Mucosa of descending colon (tissue), 3 donors: ENCODE data around the gene CCDC187. TPM values are rescaled to one million over a fixed set of nuclear protein-coding genes. Genes with fewer than 3 reads are reported as not detected.

Experiments
- ATAC-seq: fragments of 200-7000 bp; cut with Tn5 transposase; one replicate; pipeline ENCODE4 v1.9.1; 2020; ENCODE audit warnings: mild to moderate bottlenecking, moderate library complexity
- DNase-seq, 3 donors: peaks; one replicate each; pipeline ENCODE4 v3.0.0-alpha.2; 2020
- H3K36me3 ChIP-seq: fragments of 200-600 bp; one replicate; pipeline ENCODE4 v1.8.0; 2021; ENCODE audit warnings: low read depth, mild to moderate bottlenecking
- H3K4me1 ChIP-seq: fragments of 200-600 bp; one replicate; pipeline ENCODE4 v1.8.0; 2021; ENCODE audit warnings: low read depth, mild to moderate bottlenecking
- H3K4me3 ChIP-seq: fragments of 200-600 bp; one replicate; pipeline ENCODE4 v1.8.0; 2021; ENCODE audit warnings: mild to moderate bottlenecking
- H3K9me3 ChIP-seq: fragments of 200-600 bp; one replicate; pipeline ENCODE4 v1.8.0; 2021; ENCODE audit warnings: mild to moderate bottlenecking
- intact Hi-C, 2 donors: fragments of 100-400 bp; cut with DNase I in 1 of 2; cut with micrococcal nuclease in 1 of 2; formaldehyde crosslinking; loops; one replicate each; pipeline versions ENCODE4 v1.11.0 to v1.11.1; 2022; cut with DNase I, micrococcal nuclease
- total RNA-seq, 3 donors: library from RNA; stranded (reverse); fragmentation: NEBNext Ultra II Directional in 2 of 3; extraction: Animal tissue kit (Norgen Biotek cat#: 25700) in 2 of 3; gene quantifications; one replicate each; pipeline versions ENCODE4 v1.2.1 to v1.2.4, GENCODE V29; 2021 to 2023
- TF ChIP-seq, protein P1 (sequence below): fragments of 200-600 bp; IDR thresholded peaks from one replicate; pipeline ENCODE4 v1.8.0; 2022; ENCODE audit warnings: antibody characterized with exemption, mild to moderate bottlenecking
- donor health status: DM: no; HTN: no; CAD: no; lungs with moderate emphysema.
- donor health status: DM: no; HTN: no; CAD: no.
- donor health status: DM: no; HTN: yes; CAD: no.

The CCDC187 gene
- total RNA-seq, 3 donors from 2014 or later = 0.19 to 0.93 (median 0.48) TPM

DNA sequence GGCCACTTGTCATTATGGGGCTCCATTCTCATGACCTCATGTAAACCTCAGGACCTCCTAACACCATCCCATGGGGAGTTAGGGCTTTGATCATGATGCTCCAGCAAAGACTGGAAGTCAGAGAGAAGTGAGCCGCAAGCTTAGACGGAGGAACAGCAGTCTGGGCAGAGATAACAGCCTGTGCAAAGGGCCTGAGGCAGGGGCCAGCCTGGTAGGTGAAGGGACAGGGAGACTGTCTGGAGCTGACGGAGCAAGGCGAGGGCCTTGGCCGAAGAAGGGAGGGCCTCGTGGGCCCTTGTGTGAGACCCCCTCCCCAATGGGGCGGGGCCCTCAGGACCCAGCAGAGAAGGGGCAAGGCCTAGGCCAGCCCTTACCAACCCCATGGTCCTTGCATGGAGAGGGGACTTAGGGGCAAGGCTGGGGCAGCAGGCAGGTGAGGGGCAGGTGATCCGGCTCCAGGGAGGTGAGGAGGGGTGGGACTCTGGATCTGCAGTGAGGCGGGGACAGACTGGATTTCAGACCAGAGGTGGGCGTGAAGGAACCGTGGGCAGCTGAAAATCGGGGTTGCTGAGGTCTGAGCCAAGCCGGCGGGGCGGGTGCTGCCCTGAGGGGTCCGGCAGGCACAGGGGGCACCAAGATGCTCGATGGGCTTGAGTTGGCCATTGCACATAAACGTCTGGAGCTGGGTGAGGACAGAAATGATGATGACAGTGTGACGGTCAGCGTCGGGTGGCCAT is 40.8 kb upstream of the CCDC187 start:
- intact Hi-C loops = no loop called here
- peaks cover 18% of the 10 kb centered on the region for H3K4me1 ChIP-seq
- no peak overlapping the region for H3K4me3 ChIP-seq
- no peaks in the 10 kb centered on the region for H3K9me3 ChIP-seq
- DNase-seq = no peak
- no peak for ATAC-seq
- TF ChIP-seq, protein P1, sequence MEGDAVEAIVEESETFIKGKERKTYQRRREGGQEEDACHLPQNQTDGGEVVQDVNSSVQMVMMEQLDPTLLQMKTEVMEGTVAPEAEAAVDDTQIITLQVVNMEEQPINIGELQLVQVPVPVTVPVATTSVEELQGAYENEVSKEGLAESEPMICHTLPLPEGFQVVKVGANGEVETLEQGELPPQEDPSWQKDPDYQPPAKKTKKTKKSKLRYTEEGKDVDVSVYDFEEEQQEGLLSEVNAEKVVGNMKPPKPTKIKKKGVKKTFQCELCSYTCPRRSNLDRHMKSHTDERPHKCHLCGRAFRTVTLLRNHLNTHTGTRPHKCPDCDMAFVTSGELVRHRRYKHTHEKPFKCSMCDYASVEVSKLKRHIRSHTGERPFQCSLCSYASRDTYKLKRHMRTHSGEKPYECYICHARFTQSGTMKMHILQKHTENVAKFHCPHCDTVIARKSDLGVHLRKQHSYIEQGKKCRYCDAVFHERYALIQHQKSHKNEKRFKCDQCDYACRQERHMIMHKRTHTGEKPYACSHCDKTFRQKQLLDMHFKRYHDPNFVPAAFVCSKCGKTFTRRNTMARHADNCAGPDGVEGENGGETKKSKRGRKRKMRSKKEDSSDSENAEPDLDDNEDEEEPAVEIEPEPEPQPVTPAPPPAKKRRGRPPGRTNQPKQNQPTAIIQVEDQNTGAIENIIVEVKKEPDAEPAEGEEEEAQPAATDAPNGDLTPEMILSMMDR = no peak
- H3K36me3 ChIP-seq = no peaks in the 10 kb centered on the region

DNA sequence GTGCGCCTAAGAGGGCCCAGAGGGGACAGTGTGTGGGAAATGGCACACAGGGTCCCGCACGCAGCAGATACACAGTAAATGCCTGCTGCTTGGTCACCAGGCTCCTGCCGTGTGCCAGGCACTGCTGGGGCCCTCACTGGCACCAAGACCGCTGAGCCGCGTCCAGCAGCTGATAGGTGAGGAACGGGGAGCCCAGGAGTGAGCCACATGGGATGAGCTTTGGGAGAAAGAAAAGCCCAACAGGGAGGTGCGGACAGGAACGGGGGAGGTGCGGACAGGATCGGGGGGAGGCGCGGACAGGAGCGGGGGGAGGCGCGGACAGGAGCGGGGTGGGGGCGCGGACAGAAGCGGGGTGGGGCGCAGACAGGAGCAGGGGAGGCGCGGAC is 40.0 kb upstream of the CCDC187 start:
- TF ChIP-seq, protein P1 = no peak
- Histone ChIP-seq H3K9me3 (no peaks in the 10 kb centered on the region), H3K4me1 (peaks cover 18% of the 10 kb centered on the region), H3K36me3 (no peaks in the 10 kb centered on the region), H3K4me3 (no peak overlapping the region)
- no peak for ATAC-seq
- intact Hi-C loops = no loop called here
- DNase-seq = no peak

DNA sequence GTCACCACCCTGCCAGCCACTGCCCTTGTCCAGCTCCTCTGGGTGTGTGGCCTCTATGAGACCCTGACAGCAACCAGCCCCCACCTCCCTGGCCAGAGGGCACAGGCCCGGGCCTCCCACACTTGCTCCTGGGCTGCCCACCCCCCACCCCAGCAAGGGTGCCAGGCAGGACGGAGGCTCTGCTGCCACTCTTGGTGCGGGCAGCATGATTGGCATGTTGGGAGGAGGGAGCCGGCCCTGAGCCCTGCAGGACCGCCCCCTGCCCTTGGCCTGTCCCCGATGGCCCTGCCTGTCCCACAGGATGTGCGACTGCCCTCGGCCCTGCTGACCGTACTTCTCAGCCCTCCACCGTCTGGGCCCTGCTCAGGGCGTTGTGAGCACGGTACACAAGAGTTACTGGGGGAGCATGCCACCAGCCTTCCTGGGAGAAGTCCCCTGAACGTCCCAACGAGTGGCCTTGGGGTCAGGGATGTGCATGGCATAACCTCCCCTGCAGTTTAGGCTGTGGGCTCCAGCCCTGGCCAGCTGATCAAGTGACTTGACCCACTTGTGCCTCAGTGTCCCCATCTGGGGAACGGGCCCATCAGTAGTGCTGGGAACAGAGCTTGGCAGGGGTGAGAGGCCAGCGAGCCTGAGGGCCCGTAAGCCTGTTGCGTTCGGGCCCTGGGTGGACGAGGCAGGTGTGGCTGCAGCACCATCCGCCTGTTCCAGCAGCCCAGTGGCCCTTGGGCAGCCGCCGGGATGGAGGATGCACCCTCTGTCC is 39.4 kb upstream of the CCDC187 start:
- TF ChIP-seq, protein P1 = no peak
- no peak for ATAC-seq

DNA sequence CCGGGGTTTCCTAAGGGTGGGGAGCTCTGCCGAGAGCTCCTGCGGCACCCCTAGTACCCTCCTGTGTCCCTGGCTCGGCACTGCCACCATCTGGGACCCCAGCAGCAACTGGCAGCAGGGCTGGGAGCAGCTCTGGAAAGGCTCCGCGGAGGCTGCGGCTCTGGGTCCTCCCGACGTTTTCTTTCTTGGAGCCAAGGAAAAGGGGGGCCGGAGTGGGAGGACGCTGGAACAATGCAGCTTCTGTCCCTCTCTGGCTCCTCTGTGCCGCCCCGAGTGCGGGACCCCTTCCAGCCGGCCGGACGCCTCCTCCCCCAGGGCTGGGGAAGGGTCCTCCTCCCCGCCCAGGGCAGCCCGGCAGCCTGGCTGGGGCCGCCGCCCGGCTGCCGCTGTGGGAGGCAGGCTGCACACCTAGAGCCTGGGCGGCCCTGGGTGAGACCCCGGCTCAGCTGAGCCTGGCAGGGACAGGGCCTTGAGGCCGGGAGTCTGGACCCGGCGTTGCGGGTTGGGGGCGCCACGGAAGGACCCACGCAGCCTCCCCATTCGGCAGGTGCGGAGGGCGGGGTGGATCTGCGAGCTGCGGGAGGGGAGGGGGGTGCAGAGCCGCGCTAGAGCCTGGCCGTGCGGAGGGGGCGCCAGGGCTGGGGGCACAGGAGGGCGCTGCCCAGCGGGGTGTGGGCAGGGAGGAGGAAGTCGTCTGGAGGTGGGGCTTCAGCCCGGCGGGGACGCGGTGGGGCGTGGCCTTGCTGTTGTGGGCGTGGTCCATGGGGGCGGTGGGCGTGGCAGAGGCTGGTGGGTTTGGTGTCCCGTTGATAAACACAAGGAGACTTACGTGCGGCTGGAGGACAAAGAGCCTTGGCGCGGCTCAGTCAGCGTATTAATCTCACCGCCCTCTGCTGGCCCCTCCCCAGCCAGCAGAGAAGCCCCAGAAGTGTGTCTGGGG is 38.6 kb upstream of the CCDC187 start:
- no peaks in the 10 kb centered on the region for H3K9me3 ChIP-seq
- TF ChIP-seq, protein P1 = no peak
- ATAC-seq (peak; percentile 84), DNase-seq (peak; percentile 84 to 92 (median 88))
- H3K36me3 ChIP-seq = no peaks in the 10 kb centered on the region
- H3K4me1 ChIP-seq = peaks cover 18% of the 10 kb centered on the region
- intact Hi-C loops = no loop called here
- no peak overlapping the region for H3K4me3 ChIP-seq

More for the DNA sequence above, 39.4 kb upstream of the CCDC187 start:
- no peak overlapping the region for H3K4me3 ChIP-seq
- H3K36me3 ChIP-seq = no peaks in the 10 kb centered on the region
- no peak for DNase-seq
- H3K4me1 ChIP-seq = peaks cover 18% of the 10 kb centered on the region
- H3K9me3 ChIP-seq = no peaks in the 10 kb centered on the region
- intact Hi-C loops = no loop called here

DNA sequence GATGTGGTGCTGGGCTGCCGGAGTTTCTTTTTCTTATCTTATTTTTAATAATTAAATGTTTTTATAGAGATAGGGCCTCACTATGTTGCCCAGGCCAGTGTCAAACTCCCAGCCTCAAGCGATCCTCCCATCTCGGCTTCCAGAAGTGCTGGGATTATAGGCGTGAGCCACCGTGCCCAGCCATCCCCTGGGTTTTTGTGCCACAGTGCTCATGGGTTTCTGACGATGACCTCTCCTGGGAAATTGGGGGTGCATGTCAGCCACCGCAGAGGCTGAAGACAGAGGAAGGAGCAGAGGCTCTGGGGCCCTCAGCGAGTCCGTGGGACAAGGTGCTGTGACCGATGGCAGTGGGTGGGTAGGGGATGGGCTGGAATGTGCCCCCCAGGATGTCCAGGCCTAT is 37.9 kb upstream of the CCDC187 start:
- DNase-seq (no peak), ATAC-seq (no peak)
- Histone ChIP-seq H3K36me3 (no peaks in the 10 kb centered on the region), H3K9me3 (no peaks in the 10 kb centered on the region), H3K4me3 (no peak overlapping the region), H3K4me1 (peaks cover 18% of the 10 kb centered on the region)
- intact Hi-C loops = no loop called here
- TF ChIP-seq, protein P1 = no peak
